Glutamatergic neuron (in vitro differentiated cells): ENCODE results near the gene NELFB. TPM values are rescaled to one million over a fixed set of nuclear protein-coding genes. Genes with fewer than 3 reads are reported as not detected.
"Not testable (repeated sequence)": the region's sequence is repeated elsewhere in the genome, so short reads cannot be mapped to it uniquely, and the experiment has no call there.

Source experiments
- DNase-seq: peaks from one replicate; pipeline ENCODE4 v3.0.0; 2022
- H3K27ac Mint-ChIP-seq: one replicate; pipeline ENCODE4 v1.8.0; 2020; ENCODE audit warnings: mild to moderate bottlenecking, mixed read lengths, inconsistent platforms; ENCODE audit not compliant: unreplicated experiment
- H3K27me3 Mint-ChIP-seq: one replicate; pipeline ENCODE4 v1.8.0; 2020; ENCODE audit warnings: mild to moderate bottlenecking, moderate library complexity, mixed read lengths, inconsistent platforms; ENCODE audit not compliant: unreplicated experiment
- H3K36me3 Mint-ChIP-seq: one replicate; pipeline ENCODE4 v1.8.0; 2020; ENCODE audit warnings: mild to moderate bottlenecking, mixed read lengths, inconsistent platforms; ENCODE audit not compliant: unreplicated experiment
- H3K4me1 Mint-ChIP-seq: one replicate; pipeline ENCODE4 v1.8.0; 2020; ENCODE audit warnings: mild to moderate bottlenecking, low read depth, mixed read lengths, inconsistent platforms; ENCODE audit not compliant: unreplicated experiment
- H3K4me3 Mint-ChIP-seq: one replicate; pipeline ENCODE4 v1.8.0; 2020; ENCODE audit warnings: mild to moderate bottlenecking, mixed read lengths, inconsistent platforms; ENCODE audit not compliant: unreplicated experiment
- H3K9me3 Mint-ChIP-seq: one replicate; pipeline ENCODE4 v1.8.0; 2020; ENCODE audit warnings: mild to moderate bottlenecking, moderate library complexity, mixed read lengths, inconsistent platforms; ENCODE audit not compliant: unreplicated experiment
- total RNA-seq: library from RNA; stranded (reverse); fragmentation: NEBNext Ultra II Directional; extraction: Animal tissue kit (Norgen Biotek cat#: 25700); gene quantifications from one replicate; pipeline ENCODE4 v1.2.1, GENCODE V29; 2021; ENCODE audit not compliant: unreplicated experiment
- TF ChIP-seq, protein P1 (sequence below): fragments of 200-600 bp; sonication (generic); IDR thresholded peaks from one replicate; pipeline ENCODE4 v1.5.0; 2021; ENCODE audit not compliant: partially characterized antibody, unreplicated experiment

The NELFB gene
- total RNA-seq, 1 donor from 2014 or later: 48.5 TPM

DNA sequence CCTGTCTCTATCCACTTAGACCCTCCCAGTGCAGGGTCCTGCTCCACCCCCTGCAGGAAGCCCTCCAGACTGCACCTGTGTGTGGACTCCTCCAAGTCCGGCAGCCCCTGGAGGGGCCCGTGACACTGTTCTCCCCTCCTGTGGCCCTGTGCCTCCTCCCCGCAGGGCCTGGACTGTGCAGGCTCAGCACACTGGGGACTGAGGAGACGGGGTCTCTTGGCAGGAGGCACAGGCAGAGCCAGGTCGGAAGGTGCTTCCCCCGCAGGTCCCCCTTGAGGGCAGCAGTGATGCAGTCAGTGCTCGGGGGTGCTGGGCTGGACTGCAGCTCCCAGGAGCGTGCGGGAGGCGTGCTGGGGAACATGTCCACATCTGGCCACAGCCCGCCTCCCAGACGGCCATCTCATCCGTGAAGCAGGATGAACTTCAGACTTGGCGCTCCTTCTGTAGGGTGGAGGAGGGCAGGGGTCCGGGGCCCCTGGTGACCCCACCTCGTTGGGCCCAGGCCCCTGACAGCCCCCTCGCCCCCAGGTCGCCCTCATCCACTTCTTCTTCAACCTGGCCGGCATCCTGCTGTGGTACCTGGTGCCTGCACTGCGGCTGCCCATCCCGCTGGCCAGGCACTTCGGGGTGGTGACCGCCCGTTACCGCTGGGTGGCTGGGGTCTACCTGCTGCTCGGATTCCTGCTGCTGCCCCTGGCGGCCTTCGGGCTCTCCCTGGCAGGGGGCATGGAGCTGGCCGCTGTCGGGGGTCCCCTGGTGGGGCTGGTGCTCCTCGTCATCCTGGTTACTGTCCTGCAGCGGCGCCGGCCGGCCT lies 19.5 kb upstream of the NELFB start:
- Mint-ChIP-seq H3K36me3 (no peaks in the 10 kb centered on the region), H3K9me3 (peaks cover 5% of the 10 kb centered on the region), H3K4me1 (peaks cover 9% of the 10 kb centered on the region), H3K27ac (no peak overlapping the region), H3K27me3 (peaks cover 3% of the 10 kb centered on the region), H3K4me3 (no peak overlapping the region)
- no peak for DNase-seq
- TF ChIP-seq, protein P1, sequence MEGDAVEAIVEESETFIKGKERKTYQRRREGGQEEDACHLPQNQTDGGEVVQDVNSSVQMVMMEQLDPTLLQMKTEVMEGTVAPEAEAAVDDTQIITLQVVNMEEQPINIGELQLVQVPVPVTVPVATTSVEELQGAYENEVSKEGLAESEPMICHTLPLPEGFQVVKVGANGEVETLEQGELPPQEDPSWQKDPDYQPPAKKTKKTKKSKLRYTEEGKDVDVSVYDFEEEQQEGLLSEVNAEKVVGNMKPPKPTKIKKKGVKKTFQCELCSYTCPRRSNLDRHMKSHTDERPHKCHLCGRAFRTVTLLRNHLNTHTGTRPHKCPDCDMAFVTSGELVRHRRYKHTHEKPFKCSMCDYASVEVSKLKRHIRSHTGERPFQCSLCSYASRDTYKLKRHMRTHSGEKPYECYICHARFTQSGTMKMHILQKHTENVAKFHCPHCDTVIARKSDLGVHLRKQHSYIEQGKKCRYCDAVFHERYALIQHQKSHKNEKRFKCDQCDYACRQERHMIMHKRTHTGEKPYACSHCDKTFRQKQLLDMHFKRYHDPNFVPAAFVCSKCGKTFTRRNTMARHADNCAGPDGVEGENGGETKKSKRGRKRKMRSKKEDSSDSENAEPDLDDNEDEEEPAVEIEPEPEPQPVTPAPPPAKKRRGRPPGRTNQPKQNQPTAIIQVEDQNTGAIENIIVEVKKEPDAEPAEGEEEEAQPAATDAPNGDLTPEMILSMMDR: no peak

DNA sequence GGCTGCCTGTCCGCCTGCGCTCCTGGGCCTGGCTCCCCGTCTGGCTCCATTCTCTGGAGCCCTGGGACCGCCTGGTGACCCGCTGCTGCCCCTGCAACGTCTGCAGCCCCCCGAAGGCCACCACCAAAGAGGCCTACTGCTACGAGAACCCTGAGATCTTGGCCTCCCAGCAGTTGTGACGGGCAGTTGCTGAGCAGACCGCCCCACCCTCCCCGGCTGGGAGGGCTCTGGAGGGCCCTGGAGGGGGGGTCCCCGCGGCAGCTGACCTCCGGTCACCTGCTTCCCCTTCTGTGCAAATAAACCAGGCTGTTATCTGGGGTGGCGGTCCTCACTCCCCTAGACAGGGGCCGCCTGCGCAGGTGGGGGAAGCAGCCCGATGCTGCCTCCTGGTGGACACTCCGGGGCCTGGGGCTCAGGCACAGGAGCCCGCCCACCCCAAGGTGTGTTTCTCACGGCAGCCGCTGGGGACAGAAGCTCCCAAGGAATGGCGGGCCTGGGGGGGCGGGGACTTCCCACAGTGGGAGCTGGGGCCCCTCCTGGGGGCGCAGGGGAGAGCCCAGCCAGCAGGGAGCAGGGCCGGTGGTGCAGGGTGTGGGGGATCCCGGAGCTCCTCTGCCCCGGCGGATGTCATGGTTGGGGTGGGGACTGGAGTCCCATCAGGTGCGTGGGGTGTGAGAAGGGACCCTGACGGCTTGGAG lies 18.7 kb upstream of the NELFB start:
- TF ChIP-seq, protein P1: peak; percentile 99
- H3K27me3 Mint-ChIP-seq: peaks cover 6% of the 10 kb centered on the region
- no peaks in the 10 kb centered on the region for H3K36me3 Mint-ChIP-seq
- peaks cover 9% of the 10 kb centered on the region for H3K4me1 Mint-ChIP-seq
- H3K27ac Mint-ChIP-seq: no peak overlapping the region
- no peak overlapping the region for H3K4me3 Mint-ChIP-seq
- DNase-seq: peak; percentile 93
- peaks cover 5% of the 10 kb centered on the region for H3K9me3 Mint-ChIP-seq

DNA sequence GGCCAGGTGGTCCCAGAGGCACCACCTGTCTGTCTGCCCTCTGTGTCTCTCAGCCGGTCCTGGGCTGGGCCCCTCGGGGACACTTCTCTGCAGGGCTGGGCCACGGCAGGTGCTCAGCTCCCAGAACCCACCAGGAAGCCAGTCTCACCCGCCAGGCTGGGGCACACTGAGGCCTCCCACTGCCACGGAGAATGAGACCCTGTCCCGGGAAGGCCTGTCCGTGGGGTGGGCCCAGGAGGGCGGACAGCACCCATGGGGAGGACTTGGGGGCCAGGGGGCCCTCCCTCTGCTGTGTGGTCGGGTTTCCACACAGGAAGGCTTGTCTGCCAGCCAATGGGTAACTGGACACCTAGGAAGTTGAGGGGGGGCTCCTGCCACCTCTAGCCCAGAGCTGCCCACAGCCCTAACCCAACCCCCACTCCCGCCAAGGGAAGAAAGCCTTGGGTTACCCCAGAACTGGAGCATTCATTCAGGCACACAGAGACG lies 18.1 kb upstream of the NELFB start:
- no peak for DNase-seq
- Mint-ChIP-seq H3K27ac (no peak overlapping the region), H3K27me3 (peaks cover 6% of the 10 kb centered on the region), H3K4me3 (no peak overlapping the region), H3K4me1 (peaks cover 9% of the 10 kb centered on the region), H3K9me3 (peaks cover 5% of the 10 kb centered on the region), H3K36me3 (no peaks in the 10 kb centered on the region)
- TF ChIP-seq, protein P1: no peak

DNA sequence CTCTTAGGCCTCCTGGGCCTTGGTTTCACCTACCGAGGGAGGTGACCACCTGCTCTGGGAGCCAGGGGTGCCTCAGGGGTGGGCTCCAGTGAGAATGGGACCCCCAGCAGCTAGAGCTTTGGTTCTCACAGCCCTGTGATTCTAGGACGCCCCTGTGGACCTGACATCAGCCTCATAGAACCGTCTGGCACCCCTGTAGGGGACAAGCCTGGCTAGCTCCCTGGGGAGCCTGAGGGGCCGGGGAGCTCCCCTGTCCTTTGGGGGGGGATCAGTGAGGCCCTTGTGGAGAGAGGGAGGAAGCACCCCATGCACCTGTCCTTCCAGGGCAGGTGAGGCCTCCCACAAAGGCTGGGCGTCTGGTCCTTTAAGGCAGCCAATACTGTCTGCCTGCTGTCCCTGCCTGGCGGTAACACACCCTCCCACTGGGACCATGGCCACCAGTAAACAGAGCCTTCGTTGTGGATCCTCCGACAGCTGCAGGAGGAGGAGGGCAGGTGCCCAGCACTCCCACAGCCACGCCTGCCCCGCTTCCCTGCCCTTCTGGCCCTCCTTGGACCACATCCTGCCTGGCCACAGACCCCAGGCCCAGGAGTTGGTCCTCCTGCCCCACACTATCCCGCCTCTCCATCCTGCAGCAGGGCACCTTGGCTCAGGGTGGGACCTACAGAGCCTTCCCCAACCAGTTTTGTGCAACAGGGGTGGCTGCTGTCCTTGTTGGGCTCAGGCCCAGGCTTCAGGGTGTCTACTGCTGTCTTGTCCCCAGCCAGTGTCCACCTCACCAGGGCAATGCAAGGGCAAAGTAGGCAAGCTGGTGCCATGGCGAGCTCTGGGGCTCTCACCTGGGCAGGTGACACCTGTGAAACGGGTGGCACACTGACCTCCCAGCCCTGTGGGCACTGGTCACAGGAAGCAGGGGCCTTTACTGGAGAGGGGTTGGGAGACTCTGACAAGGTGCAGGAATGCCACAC lies 17.1 kb upstream of the NELFB start:
- H3K27me3 Mint-ChIP-seq: peaks cover 15% of the 10 kb centered on the region
- H3K4me3 Mint-ChIP-seq: peak overlapping the region; percentile 46
- peaks cover 5% of the 10 kb centered on the region for H3K9me3 Mint-ChIP-seq
- no peaks in the 10 kb centered on the region for H3K36me3 Mint-ChIP-seq
- TF ChIP-seq, protein P1: no peak
- H3K4me1 Mint-ChIP-seq: peaks cover 16% of the 10 kb centered on the region
- peak; percentile 59 for DNase-seq
- no peak overlapping the region for H3K27ac Mint-ChIP-seq

DNA sequence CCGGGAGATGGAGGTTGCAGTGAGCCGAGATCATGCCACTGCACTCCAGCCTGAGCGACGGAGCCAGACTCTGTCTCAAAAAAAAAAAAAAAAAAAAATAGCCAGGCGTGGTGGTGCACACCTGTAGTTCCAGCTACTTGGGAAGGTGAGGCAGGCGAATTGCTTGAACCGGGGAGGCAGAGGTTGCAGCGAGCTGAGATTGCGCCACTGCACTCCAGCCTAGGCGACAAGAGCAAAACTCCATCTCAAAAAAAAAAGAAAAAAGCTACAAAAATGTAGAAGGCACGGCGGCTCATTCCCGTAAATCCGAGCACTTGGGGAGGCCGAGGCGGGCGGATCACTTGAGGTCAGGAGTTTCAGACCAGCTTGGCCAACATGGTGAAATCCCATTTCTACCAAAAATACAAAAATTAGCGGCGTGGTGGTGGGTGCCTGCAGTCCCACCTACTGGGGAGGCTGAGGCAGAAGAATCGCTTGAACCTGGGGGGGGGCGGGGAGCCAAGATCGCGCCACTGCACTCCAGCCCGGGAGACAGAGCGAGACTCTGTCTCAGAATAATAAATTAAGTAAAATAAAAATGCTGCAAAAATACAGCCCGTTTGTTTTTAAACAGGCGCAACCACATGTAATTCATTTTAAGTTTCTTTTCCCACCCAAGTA lies 15.5 kb upstream of the NELFB start:
- H3K4me1 Mint-ChIP-seq: peaks cover 16% of the 10 kb centered on the region
- not testable (repeated sequence) for H3K9me3 Mint-ChIP-seq, DNase-seq, H3K36me3 Mint-ChIP-seq
- peak overlapping the region; percentile 81 for H3K4me3 Mint-ChIP-seq
- peak overlapping the region; percentile 62 for H3K27ac Mint-ChIP-seq
- peaks cover 15% of the 10 kb centered on the region for H3K27me3 Mint-ChIP-seq
